ENCODE data around the gene DYNC2LI1.

DNA sequence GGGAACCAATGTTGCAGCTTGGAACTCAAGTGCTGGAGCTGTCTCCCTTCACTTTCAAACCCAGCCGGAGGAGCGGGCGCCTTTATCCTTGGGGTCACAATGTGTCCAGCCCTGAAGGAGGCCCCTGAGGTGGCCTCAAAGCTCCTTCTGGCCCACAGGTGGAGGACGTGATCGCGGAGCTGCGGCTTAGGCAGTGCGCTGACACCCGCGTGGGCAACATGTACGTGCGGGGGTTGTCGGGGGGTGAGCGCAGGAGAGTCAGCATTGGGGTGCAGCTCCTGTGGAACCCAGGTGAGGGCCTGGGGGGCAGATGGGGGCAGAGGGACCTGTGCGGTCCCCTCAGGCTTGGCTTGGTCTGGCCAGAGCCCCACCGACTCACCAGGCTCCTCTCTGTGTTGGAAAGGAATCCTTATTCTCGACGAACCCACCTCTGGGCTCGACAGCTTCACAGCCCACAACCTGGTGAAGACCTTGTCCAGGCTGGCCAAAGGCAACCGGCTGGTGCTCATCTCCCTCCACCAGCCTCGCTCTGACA, 78.4 kb downstream of the DYNC2LI1 start:
- no peak for TF ChIP-seq POLR2A (IDR thresholded peaks at IDR 0.05; ENCODE audit: low read length)
- no peak for TF ChIP-seq GATA1 (IDR thresholded peaks at IDR 0.05; ENCODE audit: low read depth, low read length)

Measured in erythroblast (primary cell).